A549 (cell line): ENCODE measurements around the gene EPHB6. TPM values are rescaled to one million over a fixed set of nuclear protein-coding genes. Genes with fewer than 3 reads are reported as not detected.

Source experiments
- ATAC-seq, 2 experiments: fragments of 200-7000 bp in 1 of 2; fragments of >200 bp in 1 of 2; cut with Nextera tagmentation in 1 of 2; cut with Tn5 transposase in 1 of 2; 3 replicates each; pipeline versions ENCODE4 v1.8.0 to v1.9.1; 2018 to 2020; ENCODE audit warnings: mild to moderate bottlenecking in 1 of 2, moderate library complexity in 1 of 2
- CTCF ChIA-PET: fragments of 300-600 bp; sonication (Branson Sonifier 250); formaldehyde crosslinking; extraction: SDS; loops from one replicate; lab custom pipeline; 2021; ENCODE audit warnings: antibody characterized with exemption, inconsistent platforms; lab: Yijun Ruan, JAX
- POLR2A ChIA-PET: fragments of 350-600 bp; formaldehyde crosslinking; extraction: SDS; loops from one replicate; lab custom pipeline; 2021; ENCODE audit warnings: antibody characterized with exemption, inconsistent platforms; lab: Yijun Ruan, JAX
- DNase-seq, 2 experiments: peaks; one replicate each; pipeline versions ENCODE4 v3.0.0 to v3.0.0-alpha.2; 2011 to 2016; ENCODE audit warnings: low read depth in 1 of 2, low spot score in 1 of 2
- FAIRE-seq: peaks from 2 replicates; lab custom pipeline; 2011; peaks lifted over from hg19 to GRCh38; lab: Jason Lieb, UNC
- H3K27ac ChIP-seq, 2 experiments: fragments of >200 bp; sonication (Bioruptor Twin); formaldehyde crosslinking; 3 replicates each; pipeline ENCODE4 v1.5.1; 2016 to 2017
- H3K4me1 ChIP-seq: fragments of >200 bp; sonication (Bioruptor Twin); formaldehyde crosslinking; 3 replicates; pipeline ENCODE4 v1.6.1; 2016
- H3K4me2 ChIP-seq: fragments of >200 bp; sonication (Bioruptor Twin); formaldehyde crosslinking; 3 replicates; pipeline ENCODE4 v1.6.1; 2016
- H3K4me3 ChIP-seq: fragments of >200 bp; sonication (Bioruptor Twin); formaldehyde crosslinking; 3 replicates; pipeline ENCODE4 v1.5.1; 2016
- H3K9me3 ChIP-seq: fragments of >200 bp; sonication (Bioruptor Twin); formaldehyde crosslinking; 3 replicates; pipeline ENCODE4 v1.6.1; 2016
- ATOH8 ChIP-seq: fragments of 250-450 bp; sonication (Bioruptor Pico); IDR thresholded peaks from 2 replicates; pipeline ENCODE4 v1.5.0; 2020; ENCODE audit warnings: low read depth, mild to moderate bottlenecking, moderate library complexity
- CBX2 ChIP-seq: fragments of 200-600 bp; sonication (generic); IDR thresholded peaks from 2 replicates; pipeline ENCODE4 v1.6.1; 2016; ENCODE audit warnings: low read depth, mild to moderate bottlenecking, borderline replicate concordance
- CBX8 ChIP-seq: fragments of 200-600 bp; sonication (generic); IDR thresholded peaks from 2 replicates; pipeline ENCODE4 v1.6.1; 2016
- CEBPB ChIP-seq, 2 experiments: fragments of >200 bp in 1 of 2; sonication (Bioruptor Twin) in 1 of 2; formaldehyde crosslinking in 1 of 2; IDR thresholded peaks; 2 replicates each; pipeline ENCODE4 v1.6.1; 2012 to 2016
- CHD4 ChIP-seq: fragments of 200-600 bp; sonication (generic); IDR thresholded peaks from 2 replicates; pipeline ENCODE4 v1.6.1; 2016; ENCODE audit warnings: antibody characterized with exemption, mild to moderate bottlenecking, borderline replicate concordance
- ELK1 ChIP-seq: fragments of 150-350 bp; IDR thresholded peaks from 2 replicates; pipeline ENCODE4 v1.6.1; 2014; ENCODE audit warnings: low read depth, mild to moderate bottlenecking, low read length
- ESRRA ChIP-seq: fragments of 150-350 bp; IDR thresholded peaks from 2 replicates; pipeline ENCODE4 v1.6.1; 2014; ENCODE audit warnings: mild to moderate bottlenecking, low read length, borderline replicate concordance
- HDAC2 ChIP-seq: fragments of 200-600 bp; sonication (generic); IDR thresholded peaks from 2 replicates; pipeline ENCODE4 v1.6.1; 2016
- HEYL ChIP-seq: fragments of 250-450 bp; sonication (Bioruptor Pico); IDR thresholded peaks from 2 replicates; pipeline ENCODE4 v1.8.0; 2021; ENCODE audit warnings: mild to moderate bottlenecking, moderate library complexity
- HOXA7 ChIP-seq: fragments of 250-450 bp; sonication (Bioruptor Pico); IDR thresholded peaks from 2 replicates; pipeline ENCODE4 v1.5.0; 2020; ENCODE audit warnings: mild to moderate bottlenecking, moderate library complexity
- HOXB5 ChIP-seq: fragments of 250-450 bp; sonication (Bioruptor Pico); IDR thresholded peaks from 2 replicates; pipeline ENCODE4 v1.5.0; 2020; ENCODE audit warnings: mild to moderate bottlenecking, moderate library complexity
- JUN ChIP-seq, 2 experiments: fragments of >200 bp; sonication (Bioruptor Twin); formaldehyde crosslinking; IDR thresholded peaks; 2 replicates in 1 of 2; 3 replicates in 1 of 2; pipeline ENCODE4 v1.6.1; 2016 to 2017
- KDM1A ChIP-seq: fragments of 200-600 bp; sonication (generic); IDR thresholded peaks from 2 replicates; pipeline ENCODE4 v1.6.1; 2016; ENCODE audit warnings: low read depth, mild to moderate bottlenecking
- MAFK ChIP-seq: fragments of 450-650 bp; IDR thresholded peaks from 2 replicates; pipeline ENCODE4 v1.6.1; 2014; ENCODE audit not compliant: partially characterized antibody
- MAZ ChIP-seq: fragments of 150-350 bp; IDR thresholded peaks from 2 replicates; pipeline ENCODE4 v1.6.1; 2014; ENCODE audit warnings: antibody characterized with exemption, low read depth, low read length, borderline replicate concordance
- MYC ChIP-seq: IDR thresholded peaks from 2 replicates; pipeline ENCODE4 v1.6.1; 2012; ENCODE audit warnings: mild to moderate bottlenecking, inconsistent platforms, low read length, improper control_type of control experiment, borderline replicate concordance
- PHF8 ChIP-seq: fragments of 200-600 bp; sonication (generic); IDR thresholded peaks from 2 replicates; pipeline ENCODE4 v1.6.1; 2016; ENCODE audit warnings: low read depth, mild to moderate bottlenecking, antibody characterized with exemption, moderate library complexity, borderline replicate concordance
- POLR2AphosphoS2 ChIP-seq: conservative IDR thresholded peaks from 2 replicates; pipeline ENCODE4 v1.6.1; 2012; ENCODE audit warnings: low read length, improper control_type of control experiment, inconsistent platforms
- RAD21 ChIP-seq, 2 experiments: fragments of >200 bp in 1 of 2; sonication (Bioruptor Twin) in 1 of 2; formaldehyde crosslinking in 1 of 2; IDR thresholded peaks in 1 of 2; conservative IDR thresholded peaks in 1 of 2; 2 replicates in 1 of 2; 3 replicates in 1 of 2; pipeline ENCODE4 v1.6.1; 2012 to 2018; ENCODE audit warnings: inconsistent platforms in 1 of 2
- RARB ChIP-seq: fragments of 250-450 bp; sonication (Bioruptor Pico); IDR thresholded peaks from 2 replicates; pipeline ENCODE4 v1.8.0; 2021; ENCODE audit warnings: mild to moderate bottlenecking, moderate library complexity
- RCOR1 ChIP-seq: fragments of 150-350 bp; IDR thresholded peaks from 2 replicates; pipeline ENCODE4 v1.6.1; 2014; ENCODE audit warnings: antibody characterized with exemption, low read length, low read depth
- RFX5 ChIP-seq: fragments of 450-650 bp; IDR thresholded peaks from 2 replicates; pipeline ENCODE4 v1.7.1; 2014; ENCODE audit warnings: antibody characterized with exemption, mild to moderate bottlenecking, moderate library complexity
- RNF2 ChIP-seq: fragments of 200-600 bp; sonication (generic); IDR thresholded peaks from 2 replicates; pipeline ENCODE4 v1.6.1; 2016; ENCODE audit warnings: low read depth, mild to moderate bottlenecking, antibody characterized with exemption, moderate library complexity, borderline replicate concordance
- SREBF2 ChIP-seq: fragments of 450-650 bp; IDR thresholded peaks from 2 replicates; pipeline ENCODE4 v1.6.1; 2014; ENCODE audit warnings: mild to moderate bottlenecking, moderate library complexity
- USF2 ChIP-seq: fragments of 450-650 bp; IDR thresholded peaks from 2 replicates; pipeline ENCODE4 v1.6.1; 2014; ENCODE audit warnings: antibody characterized with exemption
- ZFP36 ChIP-seq: fragments of 450-650 bp; IDR thresholded peaks from 2 replicates; pipeline ENCODE4 v1.6.1; 2014; ENCODE audit warnings: borderline replicate concordance; ENCODE audit not compliant: partially characterized antibody
- ZSCAN20 ChIP-seq: fragments of 250-450 bp; sonication (Bioruptor Pico); IDR thresholded peaks from 2 replicates; pipeline ENCODE4 v1.8.0; 2022; ENCODE audit warnings: mild to moderate bottlenecking, moderate library complexity
- WGBS: methylation state at CpG from one replicate; pipeline ENCODE4 v1.1.6; 2017; ENCODE audit errors: missing lambda C conversion rate; 5-methylcytosine and 5-hydroxymethylcytosine counted together
- polyA plus RNA-seq, 4 experiments: library from polyadenylated mRNA; depleted of rRNA in 3 of 4; stranded (reverse); fragments of >200 nt; fragmentation: RNase III in 1 of 4; extraction: RNeasy Plus Mini Kit Qiagen cat#74134 plus additional on column Dnase treatment in 1 of 4; gene quantifications; 2 replicates in 3 of 4; 3 replicates in 1 of 4; pipeline ENCODE4 v1.2.3, GENCODE V29; 2011 to 2017
- TF ChIP-seq, protein P1 (sequence below): fragments of >200 bp; sonication (Bioruptor Twin); formaldehyde crosslinking; IDR thresholded peaks from 2 replicates; pipeline ENCODE4 v1.6.1; 2016
- TF ChIP-seq, protein P2 (sequence below): fragments of >200 bp; sonication (Bioruptor Twin); formaldehyde crosslinking; IDR thresholded peaks from 3 replicates; pipeline ENCODE4 v1.6.1; 2016
- TF ChIP-seq, protein P3 (sequence below): IDR thresholded peaks from 2 replicates; pipeline ENCODE4 v1.6.1; 2012

The EPHB6 gene
- polyA plus RNA-seq, 2 of the 4 experiments (the other 2 are of a cell fraction), result 0.26 to 0.37 TPM

- POLR2A ChIA-PET, result no interaction called here
- CTCF ChIA-PET, result interaction anchor here (1.0 to 5.2 kb wide), 16 partner anchors 8 to 353 kb away, joined by 3 to 40 read pairs (median 4); partner anchors contain the start of genes EPHB6 and TRPV5
- Histone ChIP-seq H3K4me2 (no peak overlapping the region), H3K9me3 (no peaks in the 10 kb centered on the region), H3K4me1 (no peaks in the 10 kb centered on the region), H3K4me3 (no peak overlapping the region), H3K27ac (no peak overlapping the region)
- TF ChIP-seq ESRRA (no peak), HEYL (CRISPR knock-in tag) (no peak), ZFP36 (no peak), RAD21 (conservative IDR thresholded peaks at IDR 0.05 in 1 of 2, IDR thresholded peaks at IDR 0.05 in 1 of 2) (no peak), ATOH8 (CRISPR knock-in tag) (no peak), SREBF2 (no peak), CEBPB (IDR thresholded peaks at IDR 0.05) (no peak), MAFK (no peak), RARB (CRISPR knock-in tag) (no peak), USF2 (no peak), HDAC2 (no peak)
- TF ChIP-seq, protein P1, sequence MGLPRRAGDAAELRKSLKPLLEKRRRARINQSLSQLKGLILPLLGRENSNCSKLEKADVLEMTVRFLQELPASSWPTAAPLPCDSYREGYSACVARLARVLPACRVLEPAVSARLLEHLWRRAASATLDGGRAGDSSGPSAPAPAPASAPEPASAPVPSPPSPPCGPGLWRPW, result no peak
- TF ChIP-seq, protein P2, sequence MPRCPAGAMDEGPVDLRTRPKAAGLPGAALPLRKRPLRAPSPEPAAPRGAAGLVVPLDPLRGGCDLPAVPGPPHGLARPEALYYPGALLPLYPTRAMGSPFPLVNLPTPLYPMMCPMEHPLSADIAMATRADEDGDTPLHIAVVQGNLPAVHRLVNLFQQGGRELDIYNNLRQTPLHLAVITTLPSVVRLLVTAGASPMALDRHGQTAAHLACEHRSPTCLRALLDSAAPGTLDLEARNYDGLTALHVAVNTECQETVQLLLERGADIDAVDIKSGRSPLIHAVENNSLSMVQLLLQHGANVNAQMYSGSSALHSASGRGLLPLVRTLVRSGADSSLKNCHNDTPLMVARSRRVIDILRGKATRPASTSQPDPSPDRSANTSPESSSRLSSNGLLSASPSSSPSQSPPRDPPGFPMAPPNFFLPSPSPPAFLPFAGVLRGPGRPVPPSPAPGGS, result no peak
- no peak for FAIRE-seq
- no peak for ATAC-seq
- WGBS, result 6% methylated on average over 4 of the region's 4 CpGs
- no peak for DNase-seq
Observed at GRCh38 chr7:142867097-142867378, 12.2 kb downstream of the EPHB6 start.

DNA sequence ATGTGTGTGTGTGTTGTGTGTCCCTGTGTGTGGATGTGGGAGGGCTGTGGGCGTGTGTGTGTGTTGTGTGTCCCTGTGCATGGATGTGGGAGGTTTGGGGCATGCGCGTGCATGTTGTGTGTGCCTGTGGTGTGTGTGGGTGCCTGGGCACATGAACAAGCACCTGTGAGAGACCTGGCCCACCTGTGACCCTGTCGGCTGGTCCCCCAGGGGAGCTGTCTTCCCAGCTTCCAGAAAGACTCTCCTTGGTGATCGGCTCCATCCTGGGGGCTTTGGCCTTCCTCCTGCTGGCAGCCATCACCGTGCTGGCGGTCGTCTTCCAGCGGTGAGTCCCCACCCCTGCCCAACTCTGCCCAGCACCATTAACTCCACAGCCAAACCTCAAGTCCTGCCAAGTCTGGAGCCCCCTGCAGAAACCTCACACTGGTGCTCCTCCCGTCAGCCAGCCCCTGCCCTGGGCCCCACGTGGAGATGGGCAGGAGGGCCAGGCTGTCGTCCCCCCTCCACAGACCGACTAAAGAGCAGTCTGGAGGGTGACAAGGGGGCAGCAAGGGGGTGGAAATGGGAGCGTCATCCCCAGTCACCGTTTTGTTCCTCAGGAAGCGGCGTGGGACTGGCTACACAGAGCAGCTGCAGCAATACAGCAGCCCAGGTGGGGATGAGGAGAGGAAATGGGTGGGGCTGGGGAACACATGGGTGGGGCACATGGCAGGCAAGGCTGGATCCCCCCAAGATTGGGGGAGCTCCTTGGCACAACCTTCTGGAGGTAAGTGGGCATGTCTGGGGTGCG is 12.7 kb downstream of the EPHB6 start:
- H3K4me3 ChIP-seq, result no peak overlapping the region
- ATAC-seq (no peak), FAIRE-seq (no peak), DNase-seq (no peak)
- H3K4me2 ChIP-seq, result no peak overlapping the region
- 66% methylated on average over 12 of the region's 18 CpGs for WGBS
- H3K9me3 ChIP-seq, result no peaks in the 10 kb centered on the region
- TF ChIP-seq KDM1A (no peak), PHF8 (no peak), CBX2 (no peak), CHD4 (no peak), RFX5 (no peak), CBX8 (no peak), RNF2 (no peak), HOXA7 (CRISPR knock-in tag) (no peak), ESRRA (no peak), ZSCAN20 (CRISPR knock-in tag) (no peak), ELK1 (no peak), HEYL (CRISPR knock-in tag) (no peak), MAZ (no peak), JUN (IDR thresholded peaks at IDR 0.05) (no peak), RAD21 (conservative IDR thresholded peaks at IDR 0.05 in 1 of 2, IDR thresholded peaks at IDR 0.05 in 1 of 2) (no peak), HOXB5 (CRISPR knock-in tag) (no peak), MYC (no peak), RCOR1 (no peak), POLR2AphosphoS2 (no peak)
- TF ChIP-seq, protein P3, sequence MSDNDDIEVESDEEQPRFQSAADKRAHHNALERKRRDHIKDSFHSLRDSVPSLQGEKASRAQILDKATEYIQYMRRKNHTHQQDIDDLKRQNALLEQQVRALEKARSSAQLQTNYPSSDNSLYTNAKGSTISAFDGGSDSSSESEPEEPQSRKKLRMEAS, result no peak
- no peak overlapping the region for H3K27ac ChIP-seq
- ChIA-PET CTCF (interaction anchor here (1.0 to 5.2 kb wide), 12 partner anchors 9 to 331 kb away, joined by 3 to 40 read pairs (median 4); partner anchors contain the start of gene EPHB6), POLR2A (no interaction called here)
- H3K4me1 ChIP-seq, result no peaks in the 10 kb centered on the region
